Measurements from ENCODE around the gene INPP4A.

The INPP4A gene

DNA sequence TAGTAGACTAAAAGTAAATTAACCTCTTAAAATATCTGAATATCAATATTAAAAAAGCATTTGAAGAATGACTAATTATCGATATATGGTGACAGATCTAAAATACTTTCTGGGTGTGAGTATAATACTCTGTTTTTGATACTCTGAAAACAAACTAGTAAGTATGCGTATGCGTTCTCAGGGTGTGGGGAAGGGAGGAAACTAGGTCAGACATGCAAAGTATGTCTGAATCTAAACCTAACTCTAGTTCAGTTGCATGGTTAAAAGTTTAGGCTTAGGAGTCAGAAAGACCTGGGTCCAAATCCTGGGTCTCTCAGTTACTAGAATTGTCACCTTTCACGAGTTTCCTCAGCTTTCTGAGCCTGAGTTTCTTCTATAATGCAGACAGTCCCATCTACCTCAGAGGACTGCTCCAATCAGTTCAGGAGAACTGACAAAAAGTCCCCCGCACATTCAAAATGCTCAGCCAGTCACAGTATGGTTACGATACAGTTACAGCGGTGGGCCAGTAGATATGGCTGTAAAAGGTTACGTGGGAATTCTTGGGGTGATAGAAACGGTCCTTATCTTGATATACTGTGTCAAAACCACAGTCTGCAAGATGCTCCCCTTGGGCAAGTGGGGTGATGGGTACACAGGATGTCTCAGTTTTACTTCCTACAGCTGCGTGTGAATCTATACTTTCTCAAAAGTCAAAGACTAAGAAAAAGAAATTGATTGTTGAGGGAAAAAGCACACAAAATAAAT lies 192.9 kb downstream of the INPP4A start:
- DNase-seq (ENCODE audit: low read depth in 2 of 2): peak; percentile 19 to 33

DNA sequence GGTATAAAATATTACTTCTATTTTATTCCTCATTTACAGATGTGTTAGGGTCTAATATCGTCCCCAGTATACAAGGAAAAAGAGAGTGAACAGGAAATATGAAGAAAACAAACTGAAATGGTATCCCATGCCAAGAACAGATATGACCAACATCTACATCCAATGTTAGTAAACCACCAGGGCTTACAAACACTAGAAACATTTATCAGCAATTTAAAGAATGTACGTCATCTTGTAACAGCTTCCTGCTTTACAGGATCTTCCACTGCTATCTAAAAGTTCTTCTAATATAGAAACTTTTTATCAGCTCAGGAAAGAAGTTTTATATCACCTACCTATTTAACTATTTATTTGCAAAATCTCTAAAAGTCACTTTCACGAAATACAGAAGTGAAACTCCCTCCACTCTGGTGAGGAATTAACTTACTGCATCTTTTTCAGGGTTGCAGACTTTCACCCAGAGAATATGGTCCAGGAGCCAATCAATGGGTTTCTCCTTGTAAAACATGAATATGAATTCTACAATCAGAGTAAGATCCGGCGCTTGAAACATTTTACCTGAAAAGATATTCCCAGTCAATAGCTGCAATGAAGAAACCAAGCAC lies 198.9 kb downstream of the INPP4A start:
- DNase-seq (ENCODE audit: low read depth in 2 of 2): no peak
